Immature natural killer cell (primary cell): ENCODE measurements around the gene NLGN2. TPM values are rescaled to one million over a fixed set of nuclear protein-coding genes. Genes with fewer than 3 reads are reported as not detected.
A peak's percentile ranks its signal among the peaks of the same experiment; 100 is the strongest.

Experiments
- DNase-seq, 3 donors: peaks; one replicate each; pipeline ENCODE4 v3.0.0; 2022; ENCODE audit warnings: mixed read lengths in 1 of 3
- H3K27ac Mint-ChIP-seq, 6 donors: one replicate each; pipeline ENCODE4 v1.8.0; 2020; ENCODE audit warnings: mixed read lengths in 6 of 6, mild to moderate bottlenecking in 5 of 6, inconsistent platforms in 4 of 6, moderate library complexity in 3 of 6
- H3K27me3 Mint-ChIP-seq, 3 donors: one replicate each; pipeline ENCODE4 v1.8.0; 2020 to 2021; ENCODE audit warnings: low read depth in 3 of 3, mild to moderate bottlenecking in 3 of 3, mixed read lengths in 3 of 3, moderate library complexity in 3 of 3, inconsistent platforms in 1 of 3
- H3K36me3 Mint-ChIP-seq, 3 donors: one replicate each; pipeline ENCODE4 v1.8.0; 2020; ENCODE audit warnings: mixed read lengths in 3 of 3, inconsistent platforms in 2 of 3, mild to moderate bottlenecking in 2 of 3
- H3K4me1 Mint-ChIP-seq, 2 donors: one replicate each; pipeline ENCODE4 v1.8.0; 2020; ENCODE audit warnings: inconsistent platforms in 2 of 2, mild to moderate bottlenecking in 2 of 2, mixed read lengths in 2 of 2, moderate library complexity in 1 of 2
- H3K4me3 Mint-ChIP-seq, 5 donors: one replicate each; pipeline ENCODE4 v1.8.0; 2020; ENCODE audit warnings: mild to moderate bottlenecking in 5 of 5, mixed read lengths in 5 of 5, inconsistent platforms in 3 of 5, moderate library complexity in 3 of 5
- H3K9me3 Mint-ChIP-seq, 6 donors: one replicate each; pipeline ENCODE4 v1.8.0; 2020; ENCODE audit warnings: mild to moderate bottlenecking in 6 of 6, mixed read lengths in 6 of 6, inconsistent platforms in 4 of 6, moderate library complexity in 3 of 6
- polyA plus RNA-seq, 3 donors: library from polyadenylated mRNA; unstranded; fragments of 300-500 nt; fragmentation: Illumina TruSeq; gene quantifications; one replicate each; pipeline ENCODE4 v1.2.3, GENCODE V29; 2021

Gene NLGN2
- polyA plus RNA-seq, 3 donors from 2014 or later, result not detected

- no peak for DNase-seq
- Mint-ChIP-seq H3K27ac (no peak overlapping the region), H3K4me3 (no peak overlapping the region), H3K9me3 (peaks cover 0 to 2% (median 0%) of the 10 kb centered on the region in 6 donors), H3K36me3 (no peaks in the 10 kb centered on the region), H3K4me1 (peaks cover 0 to 1% of the 10 kb centered on the region in 2 donors), H3K27me3 (peaks cover 0 to 7% (median 5%) of the 10 kb centered on the region in 3 donors)
These were observed 3.7 kb downstream of the NLGN2 start for GRCh38 chr17:7411427-7411750.

GRCh38 chr17:7413346-7413985 lies 5.8 kb downstream of the NLGN2 start:
- no peak for DNase-seq
- peaks cover 0 to 7% (median 5%) of the 10 kb centered on the region in 3 donors for H3K27me3 Mint-ChIP-seq

GRCh38 chr17:7414837-7415236 lies 7.2 kb downstream of the NLGN2 start:
- H3K36me3 Mint-ChIP-seq, result no peaks in the 10 kb centered on the region
- H3K27me3 Mint-ChIP-seq, result peaks cover 0 to 9% (median 5%) of the 10 kb centered on the region in 3 donors
- H3K9me3 Mint-ChIP-seq, result peaks cover 0 to under 1% (median 0%) of the 10 kb centered on the region in 6 donors
- DNase-seq, result no peak
- H3K27ac Mint-ChIP-seq, result no peak overlapping the region
- no peaks in the 10 kb centered on the region for H3K4me1 Mint-ChIP-seq
- H3K4me3 Mint-ChIP-seq, result no peak overlapping the region

More at GRCh38 chr17:7413346-7413985, 5.8 kb downstream of the NLGN2 start:
- H3K4me1 Mint-ChIP-seq, result no peaks in the 10 kb centered on the region
- H3K4me3 Mint-ChIP-seq, result no peak overlapping the region
- no peaks in the 10 kb centered on the region for H3K36me3 Mint-ChIP-seq
- H3K9me3 Mint-ChIP-seq, result peaks cover 0 to 2% (median 0%) of the 10 kb centered on the region in 6 donors
- H3K27ac Mint-ChIP-seq, result no peak overlapping the region

- no peak for DNase-seq
- H3K27ac Mint-ChIP-seq, result no peak overlapping the region
- H3K4me3 Mint-ChIP-seq, result no peak overlapping the region
- no peaks in the 10 kb centered on the region for H3K36me3 Mint-ChIP-seq
- H3K27me3 Mint-ChIP-seq, result peaks cover 0 to 5% (median 5%) of the 10 kb centered on the region in 3 donors
- no peaks in the 10 kb centered on the region for H3K4me1 Mint-ChIP-seq
- H3K9me3 Mint-ChIP-seq, result no peaks in the 10 kb centered on the region
These were observed 8.1 kb downstream of the NLGN2 start for GRCh38 chr17:7415784-7416183.

GRCh38 chr17:7416323-7416722 lies 8.7 kb downstream of the NLGN2 start:
- H3K27ac Mint-ChIP-seq, result no peak overlapping the region
- H3K27me3 Mint-ChIP-seq, result peaks cover 0 to 5% (median 5%) of the 10 kb centered on the region in 3 donors
- no peaks in the 10 kb centered on the region for H3K36me3 Mint-ChIP-seq
- no peak for DNase-seq
- H3K4me1 Mint-ChIP-seq, result no peaks in the 10 kb centered on the region
- H3K9me3 Mint-ChIP-seq, result no peaks in the 10 kb centered on the region
- H3K4me3 Mint-ChIP-seq, result no peak overlapping the region

- H3K27me3 Mint-ChIP-seq, result peaks cover 0 to 5% (median 3%) of the 10 kb centered on the region in 3 donors
- no peak overlapping the region for H3K4me3 Mint-ChIP-seq
- H3K36me3 Mint-ChIP-seq, result no peaks in the 10 kb centered on the region
- DNase-seq, result no peak
- no peaks in the 10 kb centered on the region for H3K4me1 Mint-ChIP-seq
- no peaks in the 10 kb centered on the region for H3K9me3 Mint-ChIP-seq
- no peak overlapping the region for H3K27ac Mint-ChIP-seq
These were observed 9.5 kb downstream of the NLGN2 start for GRCh38 chr17:7417056-7417655.

- Mint-ChIP-seq H3K9me3 (no peaks in the 10 kb centered on the region), H3K36me3 (no peaks in the 10 kb centered on the region), H3K27ac (no peak overlapping the region), H3K27me3 (peaks cover 0 to 5% (median 2%) of the 10 kb centered on the region in 3 donors), H3K4me3 (no peak overlapping the region), H3K4me1 (no peaks in the 10 kb centered on the region)
- DNase-seq, result no peak
These were observed 11.0 kb downstream of the NLGN2 start for GRCh38 chr17:7418472-7419152.

GRCh38 chr17:7419819-7420610 lies 12.4 kb downstream of the NLGN2 start, which contains the start of gene SPEM1:
SPEM1 (plus strand) TSS chr17:7420324; CDS start chr17:7420385, 61 bp downstream.
- Mint-ChIP-seq H3K9me3 (no peaks in the 10 kb centered on the region), H3K36me3 (no peaks in the 10 kb centered on the region), H3K27me3 (peaks cover 0 to 5% (median 2%) of the 10 kb centered on the region in 3 donors), H3K27ac (no peak within 1 kb of the TSS), H3K4me3 (no peak within 1 kb of the TSS), H3K4me1 (no peaks in the 10 kb centered on the region)
- DNase-seq, result no peak

- Mint-ChIP-seq H3K36me3 (no peaks in the 10 kb centered on the region), H3K9me3 (no peaks in the 10 kb centered on the region), H3K4me3 (no peak overlapping the region), H3K4me1 (no peaks in the 10 kb centered on the region), H3K27ac (no peak overlapping the region), H3K27me3 (peaks cover 0 to 3% (median 0%) of the 10 kb centered on the region in 3 donors)
- DNase-seq, result no peak
These were observed 13.5 kb downstream of the NLGN2 start for GRCh38 chr17:7421186-7421585.

- Mint-ChIP-seq H3K9me3 (no peaks in the 10 kb centered on the region), H3K27ac (no peak overlapping the region), H3K4me3 (no peak overlapping the region), H3K27me3 (peaks cover 0 to 2% (median 0%) of the 10 kb centered on the region in 3 donors), H3K4me1 (no peaks in the 10 kb centered on the region), H3K36me3 (no peaks in the 10 kb centered on the region)
- no peak for DNase-seq
These were observed 16.0 kb downstream of the NLGN2 start for GRCh38 chr17:7423679-7424078.

- Mint-ChIP-seq H3K27ac (peak within 1 kb of the TSS in 2 of 6 donors; percentile 23 to 25), H3K36me3 (no peaks in the 10 kb centered on the region), H3K9me3 (no peaks in the 10 kb centered on the region), H3K27me3 (no peaks in the 10 kb centered on the region), H3K4me1 (no peaks in the 10 kb centered on the region), H3K4me3 (no peak within 1 kb of the TSS)
- DNase-seq, result no peak
These were observed 17.7 kb downstream of the NLGN2 start, which contains the start of gene SPEM2 for GRCh38 chr17:7425316-7425715. SPEM2 (plus strand) TSS chr17:7425616; CDS start chr17:7425689, 73 bp downstream.

GRCh38 chr17:7425756-7426155 lies 18.1 kb downstream of the NLGN2 start:
- no peaks in the 10 kb centered on the region for H3K4me1 Mint-ChIP-seq
- DNase-seq, result no peak
- no peak overlapping the region for H3K27ac Mint-ChIP-seq
- H3K36me3 Mint-ChIP-seq, result no peaks in the 10 kb centered on the region
- H3K27me3 Mint-ChIP-seq, result no peaks in the 10 kb centered on the region
- H3K4me3 Mint-ChIP-seq, result no peak overlapping the region
- H3K9me3 Mint-ChIP-seq, result no peaks in the 10 kb centered on the region

- H3K36me3 Mint-ChIP-seq, result no peaks in the 10 kb centered on the region
- no peak overlapping the region for H3K27ac Mint-ChIP-seq
- H3K9me3 Mint-ChIP-seq, result no peaks in the 10 kb centered on the region
These were observed 18.7 kb downstream of the NLGN2 start for GRCh38 chr17:7426203-7426863.

More at GRCh38 chr17:7426203-7426863, 18.7 kb downstream of the NLGN2 start:
- Mint-ChIP-seq H3K4me3 (no peak overlapping the region), H3K27me3 (peaks cover 0 to under 1% (median 0%) of the 10 kb centered on the region in 3 donors), H3K4me1 (no peaks in the 10 kb centered on the region)
- no peak for DNase-seq
